Natural killer cell treated with Interleukin-12 subunit alpha and Interleukin-12 subunit beta and Interleukin-15 and Interleukin-18, amount 100 ng/mL, for 72 hours (primary cell): ENCODE data around the gene LRTM1. TPM values are rescaled to one million over a fixed set of nuclear protein-coding genes. Genes with fewer than 3 reads are reported as not detected.

Experiments
- ATAC-seq, 2 donors: fragments of 150-1000 bp; cut with Tn5 transposase in 1 of 2; sonication (Bioruptor Pico), chemical (Tn5 transposase) in 1 of 2; 2 replicates each; pipeline ENCODE4 v1.10.0; 2021
- DNase-seq: peaks from one replicate; pipeline ENCODE4 v3.0.0; 2022; ENCODE audit warnings: low spot score
- H3K27ac Mint-ChIP-seq, 2 donors: 1 replicate in 1 of 2; 2 replicates in 1 of 2; pipeline ENCODE4 v1.8.0; 2022; ENCODE audit warnings: mixed read lengths in 2 of 2, mild to moderate bottlenecking in 1 of 2, moderate library complexity in 1 of 2
- H3K27me3 Mint-ChIP-seq, 2 donors: 1 replicate in 1 of 2; 2 replicates in 1 of 2; pipeline ENCODE4 v1.8.0; 2022; ENCODE audit warnings: mixed read lengths in 2 of 2
- H3K36me3 Mint-ChIP-seq: one replicate; pipeline ENCODE4 v1.8.0; 2022; ENCODE audit warnings: mixed read lengths
- H3K4me1 Mint-ChIP-seq, 2 donors: 1 replicate in 1 of 2; 2 replicates in 1 of 2; pipeline ENCODE4 v1.8.0; 2022; ENCODE audit warnings: low read depth in 2 of 2, mixed read lengths in 2 of 2, mild to moderate bottlenecking in 1 of 2
- H3K4me3 Mint-ChIP-seq: one replicate; pipeline ENCODE4 v1.8.0; 2022; ENCODE audit warnings: mixed read lengths
- H3K9me3 Mint-ChIP-seq: 2 replicates; pipeline ENCODE4 v1.8.0; 2022; ENCODE audit warnings: mixed read lengths
- total RNA-seq, 2 donors: library from RNA; stranded (reverse); gene quantifications; one replicate each; pipeline ENCODE4 v1.2.3, GENCODE V29; 2022

LRTM1 gene
- total RNA-seq, 2 donors from 2014 or later, result not detected

DNA sequence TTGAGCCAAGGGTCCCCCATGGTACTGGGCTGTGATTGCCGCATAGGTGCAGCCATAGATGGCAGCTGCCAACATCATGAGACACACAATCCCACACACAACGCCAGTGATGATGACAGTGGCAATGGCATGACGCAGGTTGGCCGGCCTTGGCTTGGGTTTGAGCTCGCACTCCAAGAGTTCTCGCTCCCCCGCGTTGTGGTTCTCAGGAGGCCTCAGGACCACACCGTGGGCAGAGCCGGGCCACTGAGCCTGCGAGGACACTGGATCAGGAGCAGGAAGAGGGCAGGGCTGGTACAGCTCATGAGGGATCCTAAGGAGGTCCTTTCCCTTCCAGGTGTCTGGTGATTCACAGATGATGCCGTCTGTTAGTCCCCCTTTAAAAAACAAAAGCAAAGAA is 9.3 kb downstream of the LRTM1 start:
- Mint-ChIP-seq H3K27ac (no peak overlapping the region), H3K4me1 (no peaks in the 10 kb centered on the region), H3K4me3 (no peak overlapping the region), H3K27me3 (no peaks in the 10 kb centered on the region), H3K9me3 (peaks cover 7% of the 10 kb centered on the region), H3K36me3 (no peaks in the 10 kb centered on the region)
- no peak for ATAC-seq
- no peak for DNase-seq

DNA sequence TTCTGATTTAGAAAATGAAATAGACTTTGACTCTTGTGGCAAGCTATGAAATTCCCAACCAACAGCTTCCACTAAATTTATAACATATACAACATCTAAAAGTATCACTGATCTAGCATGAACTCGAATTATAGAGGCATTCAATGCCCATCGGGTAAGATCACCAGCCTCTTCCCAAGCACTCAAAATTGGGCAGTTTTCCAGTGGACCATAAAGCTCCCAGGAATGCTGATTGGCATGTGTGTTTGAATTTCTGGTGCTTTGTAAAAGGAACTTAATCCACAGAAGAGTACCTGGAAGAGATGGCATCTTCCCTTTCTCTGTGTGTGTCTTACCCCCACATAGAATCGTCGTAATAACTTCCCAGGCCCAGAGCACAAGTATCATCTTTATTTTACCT is 10.0 kb downstream of the LRTM1 start:
- Mint-ChIP-seq H3K36me3 (no peaks in the 10 kb centered on the region), H3K4me3 (no peak overlapping the region), H3K27ac (no peak overlapping the region), H3K9me3 (peaks cover 1% of the 10 kb centered on the region), H3K4me1 (no peaks in the 10 kb centered on the region), H3K27me3 (no peaks in the 10 kb centered on the region)
- no peak for DNase-seq
- ATAC-seq, result no peak

DNA sequence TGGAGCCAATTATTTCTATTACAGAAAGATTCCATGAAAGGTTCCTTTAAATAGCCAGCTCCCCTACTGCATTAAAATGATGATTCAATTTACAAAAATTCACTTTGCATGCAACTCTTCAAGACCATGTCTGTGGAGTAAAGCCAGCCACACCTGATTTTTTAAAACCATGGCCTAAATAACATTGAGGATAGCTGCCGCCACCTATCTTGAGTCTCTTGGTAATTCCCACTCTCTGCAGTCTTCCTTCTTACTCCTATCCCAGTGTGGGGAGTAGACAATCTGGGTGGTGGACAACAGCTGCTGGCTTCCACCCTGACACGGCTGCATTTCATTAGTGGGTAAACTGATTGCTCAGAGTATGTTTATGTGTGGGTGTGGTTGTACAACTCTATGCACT is 10.7 kb downstream of the LRTM1 start:
- Mint-ChIP-seq H3K36me3 (no peaks in the 10 kb centered on the region), H3K9me3 (peaks cover 5% of the 10 kb centered on the region), H3K4me1 (no peaks in the 10 kb centered on the region), H3K27me3 (no peaks in the 10 kb centered on the region), H3K27ac (no peak overlapping the region), H3K4me3 (no peak overlapping the region)
- ATAC-seq, result no peak
- DNase-seq, result no peak

DNA sequence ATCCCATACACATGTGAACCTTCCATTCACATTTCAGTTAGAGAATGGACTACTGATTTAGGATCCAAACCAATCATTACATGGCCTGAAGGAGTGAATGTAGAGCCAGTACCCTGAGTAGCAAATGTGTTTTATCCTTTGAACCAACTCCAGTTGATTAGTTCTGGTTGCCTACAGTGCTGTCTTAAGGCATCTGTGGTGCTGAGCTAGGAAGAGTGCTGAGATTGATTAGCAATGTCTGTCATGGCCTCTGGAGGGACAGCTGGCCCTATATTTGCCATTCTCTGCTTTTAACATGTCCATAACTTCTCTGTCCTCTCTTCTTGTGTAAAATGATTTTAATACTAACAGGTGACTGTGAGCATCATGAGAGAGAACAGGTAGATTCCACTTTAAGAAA is 11.1 kb downstream of the LRTM1 start:
- no peak overlapping the region for H3K4me3 Mint-ChIP-seq
- peaks cover 5% of the 10 kb centered on the region for H3K9me3 Mint-ChIP-seq
- no peaks in the 10 kb centered on the region for H3K27me3 Mint-ChIP-seq
- H3K27ac Mint-ChIP-seq, result no peak overlapping the region
- DNase-seq (no peak), ATAC-seq (no peak)
- no peaks in the 10 kb centered on the region for H3K4me1 Mint-ChIP-seq
- no peaks in the 10 kb centered on the region for H3K36me3 Mint-ChIP-seq

DNA sequence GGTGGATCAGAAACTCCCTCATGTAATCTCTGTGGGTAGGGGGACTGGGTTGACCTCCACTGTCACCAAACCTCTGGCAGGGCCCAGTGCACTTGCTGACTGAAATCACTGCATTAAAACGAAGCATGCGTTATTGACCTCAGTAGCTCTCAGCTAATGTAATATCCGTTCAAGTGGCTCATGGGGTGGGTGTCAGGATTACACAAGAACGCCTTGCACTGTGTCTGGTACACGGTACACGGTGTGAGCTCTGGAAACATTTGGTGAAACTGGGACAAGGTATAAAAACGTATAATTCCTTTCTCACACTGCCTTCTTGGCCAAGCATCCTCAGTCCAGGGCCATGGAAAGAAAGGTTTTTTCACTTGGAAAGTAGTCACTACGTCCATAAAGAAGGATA is 11.9 kb downstream of the LRTM1 start:
- ATAC-seq (no peak), DNase-seq (no peak)
- Mint-ChIP-seq H3K4me3 (no peak overlapping the region), H3K27ac (no peak overlapping the region), H3K36me3 (no peaks in the 10 kb centered on the region), H3K9me3 (peaks cover 9% of the 10 kb centered on the region), H3K27me3 (no peaks in the 10 kb centered on the region), H3K4me1 (no peaks in the 10 kb centered on the region)

DNA sequence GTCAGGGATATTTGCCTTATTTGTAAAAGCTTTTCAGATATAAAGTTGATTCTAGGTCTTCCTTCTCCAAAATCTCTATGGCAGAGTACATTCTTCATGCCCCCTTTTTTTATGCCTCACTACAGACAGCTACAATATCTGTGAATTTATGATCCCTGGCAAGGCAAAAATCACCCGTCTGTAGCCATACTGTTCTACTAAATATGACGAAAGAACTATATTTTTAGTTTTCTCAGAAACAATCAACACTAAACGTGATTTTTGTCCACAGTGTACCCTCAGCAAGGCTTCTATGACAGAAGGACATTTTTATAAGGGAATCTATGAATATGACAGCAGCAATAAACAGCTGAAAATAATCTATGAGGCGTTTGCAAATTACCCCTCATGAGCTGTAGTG is 12.7 kb downstream of the LRTM1 start:
- Mint-ChIP-seq H3K27ac (no peak overlapping the region), H3K36me3 (no peaks in the 10 kb centered on the region), H3K9me3 (peaks cover 9% of the 10 kb centered on the region), H3K4me3 (no peak overlapping the region), H3K27me3 (no peaks in the 10 kb centered on the region), H3K4me1 (no peaks in the 10 kb centered on the region)
- DNase-seq, result no peak
- ATAC-seq, result no peak

DNA sequence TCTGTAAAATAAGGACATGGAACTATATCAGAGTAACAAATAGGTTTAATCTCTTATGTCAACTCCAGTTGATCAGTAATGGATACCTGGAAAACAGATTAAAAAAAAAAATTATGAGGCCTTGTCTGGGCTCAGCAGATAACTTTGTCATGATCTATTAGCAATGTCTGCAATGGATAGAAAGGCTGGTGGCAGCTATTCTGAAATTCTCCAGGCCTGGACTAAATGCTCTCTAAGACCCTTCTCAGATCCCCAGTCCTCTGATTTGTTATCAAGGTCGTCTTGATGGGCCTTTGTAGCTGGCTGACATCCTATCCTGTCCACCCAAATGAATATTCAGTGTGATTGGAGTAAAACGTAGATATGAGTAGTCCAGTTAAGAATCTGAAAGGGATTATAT is 13.7 kb downstream of the LRTM1 start:
- Mint-ChIP-seq H3K27me3 (no peaks in the 10 kb centered on the region), H3K4me3 (no peak overlapping the region), H3K4me1 (no peaks in the 10 kb centered on the region), H3K27ac (no peak overlapping the region), H3K36me3 (no peaks in the 10 kb centered on the region), H3K9me3 (peaks cover 9% of the 10 kb centered on the region)
- ATAC-seq (no peak), DNase-seq (no peak)

DNA sequence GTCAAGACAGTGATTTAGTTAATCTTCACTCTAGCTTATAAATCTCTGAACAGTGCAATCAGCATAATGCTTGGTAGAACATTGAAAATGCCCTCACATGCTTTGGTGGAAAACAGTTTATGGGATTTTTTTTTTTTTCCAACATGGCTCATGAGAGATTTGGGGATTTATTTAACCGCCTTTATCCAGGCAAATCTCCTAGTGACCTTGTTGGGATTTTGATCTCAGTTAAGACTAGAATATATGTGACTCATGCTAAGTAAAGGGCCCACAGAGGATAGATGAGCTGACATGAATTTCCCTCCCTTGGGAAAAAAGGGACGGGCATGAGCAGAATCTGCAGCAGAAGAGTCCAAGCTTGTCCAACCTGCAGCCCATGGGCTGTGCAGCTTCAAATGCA is 18.7 kb downstream of the LRTM1 start:
- Mint-ChIP-seq H3K36me3 (no peaks in the 10 kb centered on the region), H3K27me3 (no peaks in the 10 kb centered on the region), H3K4me3 (no peak overlapping the region), H3K27ac (no peak overlapping the region), H3K9me3 (peaks cover 13% of the 10 kb centered on the region), H3K4me1 (no peaks in the 10 kb centered on the region)
- DNase-seq, result no peak
- ATAC-seq, result no peak

DNA sequence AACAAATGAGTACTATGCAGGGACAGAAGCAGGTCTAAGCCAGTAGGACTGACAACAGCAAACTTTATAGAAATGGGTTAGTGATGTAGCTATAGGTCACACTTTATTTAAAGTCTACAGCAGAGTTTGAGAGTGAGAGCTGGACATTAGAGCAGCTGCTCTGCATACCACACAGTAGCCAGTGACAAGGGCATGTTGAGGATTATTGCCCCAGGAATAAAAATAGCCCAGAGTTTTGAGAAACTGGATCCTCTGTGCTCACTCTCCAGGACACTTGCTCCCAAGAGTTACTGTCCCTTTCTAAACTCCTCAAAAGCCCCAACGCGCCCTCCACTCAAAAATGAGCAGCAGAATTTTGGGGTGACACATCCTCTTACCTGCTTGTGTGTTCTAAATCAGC is 21.1 kb downstream of the LRTM1 start:
- ATAC-seq (no peak), DNase-seq (no peak)
- H3K36me3 Mint-ChIP-seq, result no peaks in the 10 kb centered on the region
- no peaks in the 10 kb centered on the region for H3K27me3 Mint-ChIP-seq
- peaks cover 8% of the 10 kb centered on the region for H3K9me3 Mint-ChIP-seq
- H3K4me3 Mint-ChIP-seq, result no peak overlapping the region
- no peaks in the 10 kb centered on the region for H3K4me1 Mint-ChIP-seq
- H3K27ac Mint-ChIP-seq, result no peak overlapping the region

DNA sequence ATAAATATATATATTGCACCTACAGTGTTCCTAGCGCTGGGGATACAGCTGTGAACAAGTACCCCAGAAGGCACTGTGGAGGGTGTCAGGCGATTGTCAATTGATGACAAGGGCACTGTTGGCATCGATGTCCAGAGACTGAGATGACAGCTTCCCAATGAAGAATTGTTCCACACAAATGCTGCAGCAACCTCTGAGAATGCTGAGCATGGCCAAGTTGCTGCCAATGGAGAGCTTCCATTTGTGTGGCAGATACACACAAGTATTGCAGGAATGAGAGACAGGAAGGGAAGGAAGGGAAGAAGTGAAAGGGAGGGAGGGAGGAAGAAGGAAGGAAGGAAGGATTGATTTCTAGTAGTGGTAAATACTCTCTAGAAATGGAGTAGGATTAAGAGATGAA is 21.9 kb downstream of the LRTM1 start:
- H3K9me3 Mint-ChIP-seq, result peaks cover 4% of the 10 kb centered on the region
- no peaks in the 10 kb centered on the region for H3K4me1 Mint-ChIP-seq
- no peaks in the 10 kb centered on the region for H3K36me3 Mint-ChIP-seq
- DNase-seq, result no peak
- H3K27ac Mint-ChIP-seq, result no peak overlapping the region
- H3K4me3 Mint-ChIP-seq, result no peak overlapping the region
- ATAC-seq, result no peak
- H3K27me3 Mint-ChIP-seq, result no peaks in the 10 kb centered on the region

DNA sequence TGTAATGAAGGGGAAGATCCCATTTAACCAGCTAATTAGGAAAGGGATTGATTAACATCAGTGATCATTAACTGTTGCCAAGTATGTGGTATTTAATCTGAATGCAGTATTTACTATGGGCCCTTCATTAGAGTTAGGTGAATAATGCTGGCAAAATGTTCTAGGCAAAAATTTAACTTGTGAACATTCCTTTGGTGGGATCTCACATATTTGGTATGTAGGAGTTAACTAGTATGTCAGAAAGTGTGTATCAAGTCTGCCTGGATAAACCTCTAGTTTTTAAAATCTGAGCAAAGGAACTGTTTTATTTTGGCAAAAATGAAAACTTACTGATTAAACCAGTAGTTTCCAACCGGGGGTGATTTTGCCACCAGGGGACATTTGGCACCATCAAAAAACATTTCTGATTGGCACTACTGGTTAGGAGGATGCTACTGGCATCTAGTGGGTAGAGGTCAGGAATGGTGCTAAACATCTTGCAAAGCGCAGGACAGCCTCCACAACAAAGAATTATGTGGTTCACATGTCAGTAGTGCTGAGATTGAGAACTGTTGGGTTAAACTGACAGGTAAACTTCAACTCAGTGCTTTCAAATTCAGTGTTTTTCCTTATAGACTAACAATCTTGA is 22.5 kb downstream of the LRTM1 start:
- Mint-ChIP-seq H3K27ac (no peak overlapping the region), H3K27me3 (no peaks in the 10 kb centered on the region), H3K9me3 (peaks cover 9% of the 10 kb centered on the region), H3K4me3 (no peak overlapping the region), H3K4me1 (no peaks in the 10 kb centered on the region), H3K36me3 (no peaks in the 10 kb centered on the region)
- DNase-seq (no peak), ATAC-seq (no peak)

DNA sequence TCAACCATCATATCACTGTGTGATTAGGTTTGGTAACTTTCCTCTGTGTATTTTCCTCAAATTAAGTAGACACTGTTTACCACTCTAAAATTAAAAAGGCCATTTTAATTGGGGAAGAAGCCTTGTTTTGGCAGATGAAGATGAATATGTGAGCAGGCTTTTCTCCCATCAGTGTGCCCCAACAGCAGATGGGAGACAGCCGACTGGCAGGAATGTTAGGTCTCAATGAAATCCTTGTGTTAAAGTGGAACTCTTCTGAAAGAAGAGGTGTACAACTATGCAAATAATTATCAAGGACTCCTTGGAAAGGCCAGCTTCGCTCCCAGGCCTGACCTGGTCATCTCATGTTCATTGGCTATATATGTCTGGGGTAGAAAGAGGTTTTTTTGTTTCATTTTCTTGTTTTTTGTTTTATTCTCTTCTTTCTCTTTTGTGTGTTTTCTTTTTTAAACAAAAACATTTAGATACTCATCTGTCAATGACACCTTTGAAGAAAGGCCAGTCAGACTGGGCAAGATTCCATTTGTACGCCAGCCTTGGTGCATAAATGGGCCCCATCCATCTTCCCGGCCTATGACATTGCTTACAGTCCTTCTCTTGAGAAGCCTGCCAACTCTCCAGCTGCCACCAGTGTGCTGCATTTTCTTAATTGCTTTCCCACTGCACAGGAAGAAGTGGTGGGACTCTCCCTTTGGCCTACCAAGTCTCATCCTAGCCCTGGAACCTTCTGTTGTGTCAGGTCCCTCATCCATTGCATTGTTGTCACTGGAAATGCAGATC is 25.8 kb downstream of the LRTM1 start:
- H3K27ac Mint-ChIP-seq, result no peak overlapping the region
- DNase-seq, result no peak
- H3K36me3 Mint-ChIP-seq, result no peaks in the 10 kb centered on the region
- H3K4me3 Mint-ChIP-seq, result no peak overlapping the region
- no peak for ATAC-seq
- H3K27me3 Mint-ChIP-seq, result no peaks in the 10 kb centered on the region
- peaks cover 9% of the 10 kb centered on the region for H3K9me3 Mint-ChIP-seq
- no peaks in the 10 kb centered on the region for H3K4me1 Mint-ChIP-seq

DNA sequence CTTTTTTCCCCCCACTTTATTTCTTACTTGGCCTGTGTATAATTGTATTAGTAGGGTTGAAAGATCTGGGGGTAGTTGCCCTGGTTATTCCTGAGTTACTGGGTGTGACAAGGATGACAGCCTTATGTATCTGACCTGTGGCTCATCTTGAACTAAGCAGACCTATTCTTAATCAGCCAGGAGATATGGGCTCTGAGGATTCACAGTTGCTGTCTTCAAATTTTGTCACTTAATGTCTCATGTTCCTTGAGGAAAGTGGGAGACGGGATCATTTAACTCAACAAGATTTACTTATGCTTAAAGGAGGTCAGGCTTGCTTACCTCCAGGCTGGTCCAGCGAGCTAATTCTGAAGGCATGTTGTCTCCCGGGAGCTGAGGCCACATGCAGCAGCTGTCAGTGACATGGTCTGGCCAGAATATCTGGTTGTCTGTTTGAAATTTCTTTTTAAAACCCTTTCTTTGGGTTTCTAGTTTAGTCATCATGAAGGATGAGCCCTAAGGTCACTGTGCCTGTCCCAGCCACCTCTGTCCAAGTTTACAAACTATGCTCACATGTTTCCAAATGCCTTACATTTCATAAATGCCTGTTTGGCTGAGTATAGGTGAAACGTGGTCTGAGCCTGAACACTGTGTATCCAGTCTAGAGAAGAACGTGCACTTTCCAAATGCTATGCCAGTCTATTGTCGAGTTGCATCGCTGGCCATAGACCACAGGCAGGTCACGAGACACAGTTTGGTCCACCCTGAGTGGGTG is 26.8 kb downstream of the LRTM1 start:
- H3K4me1 Mint-ChIP-seq, result no peaks in the 10 kb centered on the region
- DNase-seq, result no peak
- no peaks in the 10 kb centered on the region for H3K27me3 Mint-ChIP-seq
- peaks cover 9% of the 10 kb centered on the region for H3K9me3 Mint-ChIP-seq
- no peak overlapping the region for H3K4me3 Mint-ChIP-seq
- no peak overlapping the region for H3K27ac Mint-ChIP-seq
- ATAC-seq, result no peak
- no peaks in the 10 kb centered on the region for H3K36me3 Mint-ChIP-seq

DNA sequence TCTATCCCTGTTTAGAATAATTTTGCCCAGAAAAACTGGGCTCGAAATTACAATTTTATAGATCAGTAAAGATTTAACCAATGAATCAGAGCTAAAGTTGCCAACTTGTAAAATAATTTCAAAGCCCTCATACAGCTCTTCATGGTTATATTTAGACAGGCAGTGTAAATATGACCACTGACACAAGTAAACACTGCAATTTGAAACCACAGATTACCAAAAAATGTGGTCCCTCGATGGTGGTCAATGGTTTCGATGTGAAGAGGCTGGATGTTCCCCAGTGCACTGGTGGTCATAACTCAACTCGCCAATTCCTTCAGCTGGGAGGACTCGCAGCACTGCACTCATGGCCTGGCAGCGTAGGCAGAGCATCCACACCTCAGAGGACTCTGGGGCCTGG is 28.6 kb downstream of the LRTM1 start:
- Mint-ChIP-seq H3K27me3 (no peaks in the 10 kb centered on the region), H3K9me3 (peaks cover 5% of the 10 kb centered on the region), H3K4me1 (no peaks in the 10 kb centered on the region), H3K27ac (no peak overlapping the region), H3K36me3 (no peaks in the 10 kb centered on the region), H3K4me3 (no peak overlapping the region)
- DNase-seq, result no peak
- no peak for ATAC-seq
